ENCODE data around the gene ATP5ME.

GRCh38 chr4:624705-625590 is 49.1 kb downstream of the ATP5ME start, which contains the start of gene PDE6B:
- TF ChIP-seq REST (IDR thresholded peaks at IDR 0.05; ENCODE audit: low read depth) = no peak
- TF ChIP-seq CREB1 (IDR thresholded peaks at IDR 0.05; ENCODE audit: low read depth) = no peak
- TF ChIP-seq CEBPB (IDR thresholded peaks at IDR 0.05) = no peak
- TF ChIP-seq YY1 (IDR thresholded peaks at IDR 0.05; ENCODE audit: low read depth) = no peak
- TF ChIP-seq USF1 (IDR thresholded peaks at IDR 0.05) = peak; percentile 72
- peak; percentile 3; the same call in 1 of the 2 replicates for TF ChIP-seq RAD21 (IDR thresholded peaks at IDR 0.05; ENCODE audit: low read depth)

Data from Ishikawa (cell line).